HL-60 (cell line): ENCODE data around the gene SHE.

Experiments
- DNase-seq, 2 experiments: peaks; one replicate each; pipeline ENCODE4 v3.0.0-alpha.2; 2010 to 2020; ENCODE audit warnings: low read depth in 1 of 2, low spot score in 1 of 2
- H3K27ac ChIP-seq: fragments of 250-450 bp; sonication (Bioruptor Pico); replicated peaks from 2 replicates; pipeline ENCODE4 v1.5.1; 2020; ENCODE audit warnings: mild to moderate bottlenecking, moderate library complexity
- H3K27me3 ChIP-seq: fragments of 250-450 bp; sonication (Bioruptor Pico); 2 replicates; pipeline ENCODE4 v1.5.1; 2021; ENCODE audit warnings: mild to moderate bottlenecking, moderate library complexity; ENCODE audit not compliant: insufficient read depth, poor library complexity, severe bottlenecking
- H3K4me3 ChIP-seq: replicated peaks from 2 replicates; pipeline ENCODE4 v1.5.1; 2011; ENCODE audit warnings: mild to moderate bottlenecking, control low read depth, low read length; ENCODE audit not compliant: insufficient read depth
- CTCF ChIP-seq: IDR thresholded peaks from one replicate; pipeline ENCODE4 v1.5.1; 2011; ENCODE audit warnings: low read length, control low read depth, inconsistent platforms; ENCODE audit not compliant: insufficient read depth
- GABPA ChIP-seq: IDR thresholded peaks from 2 replicates; pipeline ENCODE4 v1.6.1; 2012; ENCODE audit warnings: low read depth
- POLR2AphosphoS5 ChIP-seq: IDR thresholded peaks from 2 replicates; pipeline ENCODE4 v1.6.1; 2012; ENCODE audit warnings: low read depth
- SPI1 ChIP-seq: IDR thresholded peaks from 2 replicates; pipeline ENCODE4 v1.6.1; 2012; ENCODE audit warnings: low read depth, mild to moderate bottlenecking, borderline replicate concordance
- TF ChIP-seq, protein P1 (sequence below): IDR thresholded peaks from 2 replicates; pipeline ENCODE4 v1.6.1; 2012; ENCODE audit warnings: low read depth; ENCODE audit not compliant: insufficient replicate concordance

Gene SHE

GRCh38 chr1:154435599-154436200 lies 66.5 kb downstream of the SHE start:
- no peak for DNase-seq
- TF ChIP-seq, protein P1, sequence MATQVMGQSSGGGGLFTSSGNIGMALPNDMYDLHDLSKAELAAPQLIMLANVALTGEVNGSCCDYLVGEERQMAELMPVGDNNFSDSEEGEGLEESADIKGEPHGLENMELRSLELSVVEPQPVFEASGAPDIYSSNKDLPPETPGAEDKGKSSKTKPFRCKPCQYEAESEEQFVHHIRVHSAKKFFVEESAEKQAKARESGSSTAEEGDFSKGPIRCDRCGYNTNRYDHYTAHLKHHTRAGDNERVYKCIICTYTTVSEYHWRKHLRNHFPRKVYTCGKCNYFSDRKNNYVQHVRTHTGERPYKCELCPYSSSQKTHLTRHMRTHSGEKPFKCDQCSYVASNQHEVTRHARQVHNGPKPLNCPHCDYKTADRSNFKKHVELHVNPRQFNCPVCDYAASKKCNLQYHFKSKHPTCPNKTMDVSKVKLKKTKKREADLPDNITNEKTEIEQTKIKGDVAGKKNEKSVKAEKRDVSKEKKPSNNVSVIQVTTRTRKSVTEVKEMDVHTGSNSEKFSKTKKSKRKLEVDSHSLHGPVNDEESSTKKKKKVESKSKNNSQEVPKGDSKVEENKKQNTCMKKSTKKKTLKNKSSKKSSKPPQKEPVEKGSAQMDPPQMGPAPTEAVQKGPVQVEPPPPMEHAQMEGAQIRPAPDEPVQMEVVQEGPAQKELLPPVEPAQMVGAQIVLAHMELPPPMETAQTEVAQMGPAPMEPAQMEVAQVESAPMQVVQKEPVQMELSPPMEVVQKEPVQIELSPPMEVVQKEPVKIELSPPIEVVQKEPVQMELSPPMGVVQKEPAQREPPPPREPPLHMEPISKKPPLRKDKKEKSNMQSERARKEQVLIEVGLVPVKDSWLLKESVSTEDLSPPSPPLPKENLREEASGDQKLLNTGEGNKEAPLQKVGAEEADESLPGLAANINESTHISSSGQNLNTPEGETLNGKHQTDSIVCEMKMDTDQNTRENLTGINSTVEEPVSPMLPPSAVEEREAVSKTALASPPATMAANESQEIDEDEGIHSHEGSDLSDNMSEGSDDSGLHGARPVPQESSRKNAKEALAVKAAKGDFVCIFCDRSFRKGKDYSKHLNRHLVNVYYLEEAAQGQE: no peak
- TF ChIP-seq POLR2AphosphoS5 (no peak), CTCF (no peak), GABPA (no peak), SPI1 (no peak)
- Histone ChIP-seq H3K4me3 (no peak overlapping the region), H3K27me3 (no peaks in the 10 kb centered on the region), H3K27ac (no peak overlapping the region)

DNA sequence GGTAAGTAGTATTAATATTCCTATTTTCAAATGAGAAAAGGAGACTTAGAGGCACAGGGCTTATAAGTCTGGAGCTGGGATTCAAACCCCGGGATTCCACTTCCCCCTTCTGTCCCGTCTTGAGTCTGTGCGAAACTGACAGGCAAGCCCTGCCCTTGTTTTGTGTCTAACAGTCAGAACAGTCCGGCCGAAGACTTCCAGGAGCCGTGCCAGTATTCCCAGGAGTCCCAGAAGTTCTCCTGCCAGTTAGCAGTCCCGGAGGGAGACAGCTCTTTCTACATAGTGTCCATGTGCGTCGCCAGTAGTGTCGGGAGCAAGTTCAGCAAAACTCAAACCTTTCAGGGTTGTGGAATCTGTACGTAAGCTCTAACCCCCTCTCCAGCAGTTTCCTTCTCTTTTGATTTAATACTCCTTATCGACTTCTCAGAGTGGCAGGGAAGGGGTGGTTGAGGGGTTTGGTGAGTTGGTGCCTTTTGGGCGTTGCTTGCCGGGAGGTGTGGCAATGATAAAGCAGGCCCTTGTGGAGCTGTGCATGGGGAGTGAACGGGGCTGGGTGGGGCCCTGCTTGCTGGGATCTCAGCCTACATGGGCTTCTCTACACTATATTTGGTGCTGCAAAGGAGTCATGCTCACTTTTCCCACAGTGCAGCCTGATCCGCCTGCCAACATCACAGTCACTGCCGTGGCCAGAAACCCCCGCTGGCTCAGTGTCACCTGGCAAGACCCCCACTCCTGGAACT lies 67.7 kb downstream of the SHE start:
- no peak overlapping the region for H3K27ac ChIP-seq
- H3K4me3 ChIP-seq: no peak overlapping the region
- no peaks in the 10 kb centered on the region for H3K27me3 ChIP-seq
- no peak for TF ChIP-seq CTCF
- no peak for TF ChIP-seq SPI1
- TF ChIP-seq GABPA: no peak
- TF ChIP-seq, protein P1: no peak
- TF ChIP-seq POLR2AphosphoS5: no peak
- DNase-seq: no peak

GRCh38 chr1:154433161-154433764 lies 68.9 kb downstream of the SHE start:
- no peak for DNase-seq
- H3K27ac ChIP-seq: peak overlapping the region; percentile 50
- TF ChIP-seq, protein P1: no peak
- no peak for TF ChIP-seq GABPA
- no peak for TF ChIP-seq SPI1
- TF ChIP-seq POLR2AphosphoS5: no peak
- no peaks in the 10 kb centered on the region for H3K27me3 ChIP-seq
- H3K4me3 ChIP-seq: no peak overlapping the region
